Measurements from ENCODE around the gene GAS2L1.

DNA sequence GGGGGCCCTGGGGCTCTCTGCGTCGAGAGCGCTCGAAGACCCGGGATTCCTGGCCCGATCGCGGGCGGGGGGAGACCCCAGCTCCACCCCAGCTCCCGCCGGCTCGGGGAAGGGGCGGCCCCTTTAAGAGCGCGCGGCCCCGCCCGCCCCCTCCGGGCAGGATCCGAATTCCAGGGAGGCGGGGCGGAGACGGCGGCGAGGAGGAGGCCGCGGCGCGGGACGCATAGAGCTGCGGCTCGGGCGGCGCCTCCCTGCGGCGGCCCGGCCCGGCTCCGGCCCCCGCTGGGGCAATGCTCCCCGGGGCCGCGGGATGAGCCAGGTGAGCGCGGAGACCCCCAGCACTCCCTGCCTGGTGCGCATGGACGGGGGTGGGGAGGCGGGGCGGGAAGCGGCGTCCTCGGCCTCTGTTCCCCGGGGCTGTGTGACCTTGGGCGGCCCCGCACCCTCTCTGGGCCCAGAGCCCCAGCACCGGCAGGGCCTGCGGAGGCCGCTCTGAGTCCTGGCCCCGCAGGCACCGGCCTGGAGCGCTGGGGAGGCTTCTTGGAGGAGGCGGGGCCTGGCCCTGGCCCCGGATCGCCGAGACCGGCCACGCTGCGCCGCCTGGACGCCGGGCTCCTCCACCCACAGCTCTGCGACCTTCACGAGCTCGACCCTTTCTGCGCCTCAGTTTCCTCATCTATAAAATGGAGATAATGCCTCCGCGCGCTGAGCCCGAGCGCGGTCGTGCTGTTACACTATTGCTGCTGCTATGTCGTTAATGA lies 565 bp downstream of the GAS2L1 start:
- TF ChIP-seq RNF2 (IDR thresholded peaks at IDR 0.05; ENCODE audit: borderline replicate concordance, low read depth), result no peak
- TF ChIP-seq, protein P1, sequence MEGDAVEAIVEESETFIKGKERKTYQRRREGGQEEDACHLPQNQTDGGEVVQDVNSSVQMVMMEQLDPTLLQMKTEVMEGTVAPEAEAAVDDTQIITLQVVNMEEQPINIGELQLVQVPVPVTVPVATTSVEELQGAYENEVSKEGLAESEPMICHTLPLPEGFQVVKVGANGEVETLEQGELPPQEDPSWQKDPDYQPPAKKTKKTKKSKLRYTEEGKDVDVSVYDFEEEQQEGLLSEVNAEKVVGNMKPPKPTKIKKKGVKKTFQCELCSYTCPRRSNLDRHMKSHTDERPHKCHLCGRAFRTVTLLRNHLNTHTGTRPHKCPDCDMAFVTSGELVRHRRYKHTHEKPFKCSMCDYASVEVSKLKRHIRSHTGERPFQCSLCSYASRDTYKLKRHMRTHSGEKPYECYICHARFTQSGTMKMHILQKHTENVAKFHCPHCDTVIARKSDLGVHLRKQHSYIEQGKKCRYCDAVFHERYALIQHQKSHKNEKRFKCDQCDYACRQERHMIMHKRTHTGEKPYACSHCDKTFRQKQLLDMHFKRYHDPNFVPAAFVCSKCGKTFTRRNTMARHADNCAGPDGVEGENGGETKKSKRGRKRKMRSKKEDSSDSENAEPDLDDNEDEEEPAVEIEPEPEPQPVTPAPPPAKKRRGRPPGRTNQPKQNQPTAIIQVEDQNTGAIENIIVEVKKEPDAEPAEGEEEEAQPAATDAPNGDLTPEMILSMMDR (IDR thresholded peaks at IDR 0.05), result peak; percentile 22
- no peak for TF ChIP-seq HOXA7 (CRISPR knock-in tag; IDR thresholded peaks at IDR 0.05)
- TF ChIP-seq, protein P2, sequence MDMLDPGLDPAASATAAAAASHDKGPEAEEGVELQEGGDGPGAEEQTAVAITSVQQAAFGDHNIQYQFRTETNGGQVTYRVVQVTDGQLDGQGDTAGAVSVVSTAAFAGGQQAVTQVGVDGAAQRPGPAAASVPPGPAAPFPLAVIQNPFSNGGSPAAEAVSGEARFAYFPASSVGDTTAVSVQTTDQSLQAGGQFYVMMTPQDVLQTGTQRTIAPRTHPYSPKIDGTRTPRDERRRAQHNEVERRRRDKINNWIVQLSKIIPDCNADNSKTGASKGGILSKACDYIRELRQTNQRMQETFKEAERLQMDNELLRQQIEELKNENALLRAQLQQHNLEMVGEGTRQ (IDR thresholded peaks at IDR 0.05), result no peak
- no peak for TF ChIP-seq EHMT2 (IDR thresholded peaks at IDR 0.05; ENCODE audit: low read depth)
- TF ChIP-seq, protein P3, sequence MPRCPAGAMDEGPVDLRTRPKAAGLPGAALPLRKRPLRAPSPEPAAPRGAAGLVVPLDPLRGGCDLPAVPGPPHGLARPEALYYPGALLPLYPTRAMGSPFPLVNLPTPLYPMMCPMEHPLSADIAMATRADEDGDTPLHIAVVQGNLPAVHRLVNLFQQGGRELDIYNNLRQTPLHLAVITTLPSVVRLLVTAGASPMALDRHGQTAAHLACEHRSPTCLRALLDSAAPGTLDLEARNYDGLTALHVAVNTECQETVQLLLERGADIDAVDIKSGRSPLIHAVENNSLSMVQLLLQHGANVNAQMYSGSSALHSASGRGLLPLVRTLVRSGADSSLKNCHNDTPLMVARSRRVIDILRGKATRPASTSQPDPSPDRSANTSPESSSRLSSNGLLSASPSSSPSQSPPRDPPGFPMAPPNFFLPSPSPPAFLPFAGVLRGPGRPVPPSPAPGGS (IDR thresholded peaks at IDR 0.05), result no peak
- no peak for TF ChIP-seq EP300 (IDR thresholded peaks at IDR 0.05)
- TF ChIP-seq PHF8 (IDR thresholded peaks at IDR 0.05; ENCODE audit: borderline replicate concordance, low read depth), result 0 out of 2 replicates have a peak, but pooled peaks have one; percentile 26
- no peak for TF ChIP-seq RFX5 (IDR thresholded peaks at IDR 0.05)
- TF ChIP-seq POLR2A (IDR thresholded peaks at IDR 0.05; ENCODE audit: low read length), result peak; percentile 38

All from A549 (cell line).